ENCODE results near the gene ICE2.

ICE2 gene

DNA sequence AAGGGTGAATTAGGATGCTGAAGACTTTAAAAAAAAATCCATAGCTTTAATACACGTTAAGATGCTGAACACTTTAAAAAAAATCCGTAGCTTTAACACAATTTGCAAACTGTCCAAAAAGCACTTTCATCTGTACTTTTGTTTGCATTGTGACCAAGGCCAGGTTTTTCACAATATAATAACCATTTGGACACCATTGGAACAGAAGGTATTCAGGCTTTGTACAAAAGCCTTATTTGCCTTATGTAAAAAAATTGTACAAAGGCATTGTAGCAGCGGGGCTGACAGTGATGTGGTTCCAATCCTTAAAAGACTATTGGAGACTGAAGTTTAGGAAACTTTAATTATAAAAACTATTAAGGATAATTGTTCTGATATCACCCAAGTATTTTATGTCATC, 15.2 kb upstream of the ICE2 start:
- no peak for DNase-seq

GRCh38 chr15:60493166-60493565, 14.2 kb upstream of the ICE2 start:
- no peak for DNase-seq

DNA sequence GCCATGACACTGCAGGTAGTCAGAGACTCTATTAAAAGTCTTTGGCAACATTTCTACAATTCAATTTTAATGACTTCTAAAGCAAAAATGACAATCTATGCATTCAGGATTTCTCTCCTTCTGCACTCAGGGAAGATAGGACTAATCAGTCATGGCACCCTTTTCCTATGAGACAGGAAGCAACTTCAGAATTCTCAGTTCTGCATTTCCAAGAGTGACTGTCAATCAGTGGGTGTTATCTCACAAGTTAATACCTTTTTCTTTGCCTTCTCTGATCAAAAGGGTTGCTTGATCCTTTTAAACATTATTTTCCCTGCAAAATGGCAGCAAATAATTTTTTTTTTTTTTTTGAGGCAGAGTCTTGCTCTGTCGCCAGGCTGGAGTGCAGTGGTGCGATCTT, 7.8 kb upstream of the ICE2 start:
- DNase-seq = no peak

- DNase-seq = no peak
Observed at GRCh38 chr15:60485365-60486055, 6.6 kb upstream of the ICE2 start.

DNA sequence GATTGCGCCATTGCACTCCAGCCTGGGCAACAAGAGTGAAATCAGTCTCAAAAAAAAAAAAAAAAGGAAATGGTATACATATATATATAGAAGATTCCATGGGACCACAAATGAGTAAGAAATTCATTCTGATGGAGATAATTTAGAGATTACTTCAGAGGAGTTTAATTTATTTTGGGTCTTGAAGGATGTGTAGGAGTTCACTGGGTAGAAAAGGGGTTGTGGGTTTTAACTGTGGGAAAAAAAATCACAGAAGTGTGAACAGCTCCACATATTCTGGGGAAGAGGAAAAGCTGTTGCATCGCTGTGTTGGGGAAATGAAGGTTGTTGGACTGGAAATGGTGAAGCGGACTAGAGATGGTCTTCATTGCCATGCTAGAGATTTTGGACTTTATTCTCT, 4.1 kb upstream of the ICE2 start:
- no peak for DNase-seq

DNA sequence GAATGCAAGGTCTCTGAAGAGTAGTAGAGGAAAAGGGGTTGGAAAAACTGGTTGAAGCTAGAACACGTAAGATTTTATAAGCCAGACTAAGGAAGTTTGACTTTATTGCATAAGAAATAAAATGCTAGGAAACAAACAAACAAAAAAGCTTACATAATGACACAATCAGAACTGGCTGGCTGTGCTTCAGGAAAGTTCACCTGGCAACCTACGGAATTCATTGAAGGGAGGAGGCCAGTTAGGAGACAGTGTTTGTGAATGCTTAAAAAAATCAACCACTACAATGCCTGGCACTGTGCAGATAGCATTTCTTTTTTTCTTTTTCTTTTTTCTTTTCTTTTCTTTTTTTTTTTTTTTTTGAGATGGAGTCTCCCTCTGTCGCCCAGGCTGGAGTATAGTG, 1.9 kb upstream of the ICE2 start:
- DNase-seq = no peak

DNA sequence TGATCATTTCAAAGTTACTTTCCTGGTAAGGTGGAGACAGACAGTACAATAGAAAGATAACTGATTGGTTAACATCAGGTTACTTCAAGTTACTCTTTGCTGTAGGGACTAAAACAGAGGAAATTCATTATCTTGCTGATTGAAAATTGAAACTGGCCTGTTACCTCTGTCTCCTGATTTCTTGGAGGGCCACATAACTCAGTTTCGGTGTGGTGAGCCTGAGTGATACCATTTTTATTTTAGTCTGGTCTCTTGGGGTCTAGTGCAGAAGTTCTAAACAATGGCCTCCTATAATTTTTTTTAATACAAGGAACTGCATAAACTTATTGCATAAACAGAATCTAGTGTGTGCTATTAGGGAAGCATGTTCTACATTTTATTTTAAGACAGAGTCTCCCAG, 1.2 kb upstream of the ICE2 start:
- no peak for DNase-seq

DNA sequence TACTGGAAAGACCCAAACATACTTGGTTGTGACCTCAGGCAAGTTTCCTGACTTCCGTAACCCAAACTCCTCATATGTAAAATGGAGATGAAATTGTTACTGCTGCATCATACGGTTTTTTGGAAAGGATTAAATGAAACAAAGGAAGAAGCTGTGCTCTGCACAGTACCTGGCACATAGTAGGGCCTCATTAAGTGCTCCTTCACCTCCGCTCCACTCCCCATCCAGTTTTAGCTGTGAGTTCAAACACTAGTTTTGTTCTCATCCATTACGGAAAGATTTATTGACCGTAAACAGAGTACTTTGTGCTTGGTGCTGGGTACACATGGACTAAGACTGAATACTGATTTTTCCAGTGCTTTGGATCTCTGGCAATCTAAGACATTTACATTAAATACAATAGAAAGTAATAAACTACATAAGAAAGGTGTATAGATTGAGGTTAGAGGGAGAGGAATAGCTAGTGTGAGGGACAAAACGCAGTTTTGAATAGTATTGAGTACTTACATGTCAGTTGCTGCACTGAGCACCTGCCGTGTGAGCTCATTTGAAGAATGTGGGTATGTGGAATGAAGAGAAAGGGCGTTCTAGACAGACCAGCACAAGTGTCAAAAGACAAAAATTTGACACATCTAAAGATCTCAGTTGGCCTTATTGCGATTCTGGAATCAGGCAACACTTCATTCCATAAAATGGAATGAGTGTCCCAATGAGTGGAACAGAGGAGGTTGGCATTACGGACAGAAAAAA, 594 bp upstream of the ICE2 start:
- DNase-seq = peak; percentile 4

DNA sequence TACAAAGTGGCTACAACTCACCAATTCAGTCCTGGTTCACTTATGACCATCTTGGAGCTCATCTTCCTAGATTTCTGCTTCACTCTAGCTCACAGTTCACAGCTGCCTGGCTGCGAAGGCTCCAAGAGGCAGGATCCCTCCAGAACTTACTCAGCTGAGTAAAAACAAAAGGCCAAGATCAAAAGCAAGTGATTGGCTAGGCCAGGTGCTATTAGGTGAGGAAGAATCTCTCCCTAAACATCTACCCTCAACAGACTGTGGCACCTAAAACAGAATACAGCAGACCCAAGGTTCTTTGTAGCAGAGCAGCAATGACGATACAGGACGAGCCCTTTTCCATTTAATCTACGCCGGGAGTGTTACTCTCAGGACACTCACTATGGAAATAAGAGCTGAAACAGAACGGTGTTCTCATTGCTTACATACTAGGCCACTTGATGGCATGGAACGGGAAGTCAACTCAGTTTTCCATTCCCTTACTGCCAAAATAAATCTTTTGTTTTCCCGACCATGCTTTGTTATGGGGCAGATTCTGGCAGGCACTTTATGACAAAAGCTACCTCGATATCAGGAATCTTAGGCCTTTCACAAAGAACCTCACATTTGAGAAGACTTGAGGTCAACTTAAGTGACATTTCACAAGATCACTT, 901 bp downstream of the ICE2 start:
- DNase-seq = no peak

DNA sequence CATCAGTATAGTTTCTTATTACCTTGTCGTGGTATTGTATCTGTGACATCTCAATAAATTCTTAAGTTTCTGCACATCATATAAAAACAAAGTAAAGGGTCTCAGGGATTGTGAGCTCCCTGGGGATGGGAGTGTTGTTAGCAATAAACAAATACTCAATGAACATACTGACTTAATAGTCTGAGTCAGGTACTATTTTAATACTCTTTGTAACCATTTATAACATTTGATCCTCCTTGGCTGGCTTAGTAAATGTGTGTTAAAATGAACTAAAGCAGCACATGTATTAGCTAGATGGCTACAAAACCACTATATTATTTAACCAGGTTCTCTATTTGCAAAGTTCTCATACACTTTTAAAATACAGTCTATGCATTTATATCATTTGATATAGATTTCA, 1.8 kb downstream of the ICE2 start:
- no peak for DNase-seq

- DNase-seq = no peak
Observed at GRCh38 chr15:60476713-60477112, 2.2 kb downstream of the ICE2 start.

DNA sequence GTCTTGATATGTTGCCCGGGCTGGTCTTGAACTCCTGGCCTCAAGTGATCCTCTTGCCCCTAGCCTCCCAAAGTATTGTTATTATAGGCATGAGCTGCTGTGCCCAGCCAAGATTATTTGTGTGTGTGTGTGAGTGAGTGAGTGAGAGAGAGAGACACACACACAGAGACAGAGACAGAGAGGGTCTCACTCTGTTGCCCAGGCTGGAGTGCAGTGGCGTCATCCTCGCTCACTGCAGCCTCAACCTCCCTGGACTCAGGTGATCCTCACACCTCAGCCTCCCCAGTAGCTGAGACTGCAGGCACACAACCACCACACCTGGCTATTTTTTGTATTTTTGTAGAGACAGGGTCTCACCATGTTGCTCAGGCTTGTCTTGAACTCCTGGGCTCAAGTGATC, 5.8 kb downstream of the ICE2 start:
- no peak for DNase-seq

DNA sequence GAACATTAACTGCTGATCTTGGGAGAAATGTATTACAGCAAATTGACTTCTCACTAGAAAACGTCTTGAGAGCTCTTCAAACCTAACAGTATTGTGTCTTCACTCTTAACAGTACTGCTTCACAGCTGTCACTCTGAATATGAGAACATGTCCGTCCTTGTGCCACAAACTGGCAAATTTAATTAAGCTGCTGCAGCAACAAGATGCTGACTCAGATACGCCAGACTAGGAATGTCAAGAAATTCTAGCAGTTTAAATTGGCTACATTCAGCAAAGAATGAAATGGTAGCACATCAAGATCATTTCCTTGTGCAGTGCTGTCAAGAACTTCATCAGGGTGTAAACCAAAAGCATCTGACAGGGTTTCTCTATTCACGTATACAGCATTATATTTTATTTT, 7.6 kb downstream of the ICE2 start:
- DNase-seq = no peak

DNA sequence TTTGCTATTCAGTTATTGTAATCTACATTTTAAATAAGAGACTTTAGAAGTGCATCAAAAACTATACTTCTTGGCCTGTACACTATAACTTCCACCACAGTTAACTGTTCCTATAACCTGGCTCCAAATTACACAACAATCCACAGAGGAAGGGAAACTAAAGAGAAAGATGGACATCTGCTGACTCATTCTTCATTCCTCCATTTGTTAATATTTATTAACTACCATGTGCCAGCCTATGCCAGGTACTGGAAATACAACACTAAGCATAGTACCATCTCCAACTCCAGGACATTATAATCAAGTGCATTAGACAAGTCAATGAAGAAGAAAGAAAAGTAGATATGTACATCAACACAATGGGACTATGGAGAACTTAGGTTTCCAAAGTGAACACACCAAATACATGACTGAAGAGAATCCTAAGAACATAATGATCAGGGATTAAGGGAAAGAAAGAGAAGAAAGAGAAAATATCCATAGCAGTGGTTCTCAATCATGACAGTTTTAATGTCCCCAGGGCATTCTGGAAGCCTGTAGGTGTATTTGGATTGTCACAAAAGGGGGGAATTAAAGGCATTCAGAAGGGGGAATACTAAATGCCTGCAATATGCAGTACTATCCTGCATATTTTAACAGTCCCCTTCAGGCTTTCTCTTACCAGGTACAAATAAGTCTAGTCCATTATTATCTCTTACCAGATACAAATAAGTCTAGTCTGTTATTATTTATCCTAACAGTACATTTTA, 8.9 kb downstream of the ICE2 start:
- DNase-seq = no peak

DNA sequence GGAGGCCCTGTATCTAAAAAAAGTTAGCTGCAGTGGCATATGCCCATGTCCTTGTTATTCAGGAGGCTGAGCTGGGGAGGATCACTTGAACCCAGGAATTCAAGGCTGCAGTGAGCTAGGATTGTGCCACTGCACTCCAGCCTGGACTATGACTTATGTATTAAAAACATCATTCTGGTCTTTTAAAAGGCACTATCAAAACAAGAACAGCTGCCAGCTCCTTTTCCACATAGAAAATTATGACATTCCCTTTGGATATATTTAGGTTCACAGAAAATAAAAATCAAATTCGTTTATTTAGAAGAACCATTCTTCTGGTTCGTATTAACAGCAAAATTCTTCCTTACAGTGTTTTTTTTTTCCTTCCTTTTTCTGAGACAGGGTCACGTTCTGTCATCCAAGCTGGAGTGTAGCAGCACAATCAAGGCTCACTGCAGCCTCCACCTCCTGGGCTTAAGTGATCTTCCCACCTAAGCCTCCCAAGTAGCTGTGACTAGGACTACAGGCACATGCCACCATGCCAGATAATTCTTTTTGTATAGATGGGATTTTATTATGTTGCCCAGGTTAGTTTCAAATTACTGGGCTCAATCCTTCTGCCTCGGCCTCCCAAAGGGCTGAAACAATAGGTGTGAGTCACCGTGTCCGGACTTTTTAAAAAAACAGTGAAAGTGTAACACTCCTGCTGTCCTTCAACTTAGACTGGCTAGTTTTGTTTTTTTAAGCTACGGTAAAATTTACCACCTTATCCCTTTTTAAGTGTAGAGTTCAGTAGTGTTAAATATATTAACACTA, 13.9 kb downstream of the ICE2 start:
- no peak for DNase-seq

DNA sequence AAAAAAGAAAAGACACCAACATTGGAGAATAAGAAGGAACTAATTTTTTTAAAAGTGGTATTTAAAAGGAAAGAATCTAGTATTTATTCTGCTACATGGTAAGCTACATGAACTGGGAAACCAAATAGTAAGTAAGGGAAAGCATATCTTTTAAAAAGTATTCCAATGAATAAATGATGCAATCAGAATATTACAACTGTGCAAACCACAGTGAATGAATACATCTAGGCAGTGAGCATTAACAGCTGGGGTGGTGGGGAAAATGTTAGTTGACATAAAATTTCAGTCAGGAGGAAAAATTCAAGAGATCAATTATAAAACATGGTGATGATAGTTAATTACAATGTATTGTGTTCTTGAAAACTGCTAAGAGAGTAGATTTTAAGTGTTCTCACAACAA, 16.9 kb downstream of the ICE2 start:
- DNase-seq = no peak

GRCh38 chr15:60460931-60461330, 18.0 kb downstream of the ICE2 start:
- DNase-seq = no peak

GRCh38 chr15:60458721-60459120, 20.2 kb downstream of the ICE2 start:
- DNase-seq = no peak

DNA sequence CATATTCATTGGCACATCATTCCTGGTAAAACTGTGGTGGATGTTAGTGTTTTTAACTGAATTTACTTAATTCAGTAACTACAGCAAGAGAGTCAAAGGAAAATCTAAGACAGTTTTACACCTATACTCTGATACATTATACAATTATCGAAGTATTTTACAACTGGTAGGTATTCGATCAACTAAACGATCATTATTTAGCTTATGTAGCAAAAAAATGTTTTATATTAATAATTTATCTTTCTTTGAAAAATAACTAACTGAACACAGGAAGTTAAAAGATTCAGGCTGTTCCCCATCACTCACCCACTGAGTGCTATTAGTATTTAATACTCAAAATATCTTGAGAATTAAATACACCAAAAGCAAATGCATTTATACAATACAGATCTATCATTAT, 21.0 kb downstream of the ICE2 start:
- DNase-seq = no peak

DNA sequence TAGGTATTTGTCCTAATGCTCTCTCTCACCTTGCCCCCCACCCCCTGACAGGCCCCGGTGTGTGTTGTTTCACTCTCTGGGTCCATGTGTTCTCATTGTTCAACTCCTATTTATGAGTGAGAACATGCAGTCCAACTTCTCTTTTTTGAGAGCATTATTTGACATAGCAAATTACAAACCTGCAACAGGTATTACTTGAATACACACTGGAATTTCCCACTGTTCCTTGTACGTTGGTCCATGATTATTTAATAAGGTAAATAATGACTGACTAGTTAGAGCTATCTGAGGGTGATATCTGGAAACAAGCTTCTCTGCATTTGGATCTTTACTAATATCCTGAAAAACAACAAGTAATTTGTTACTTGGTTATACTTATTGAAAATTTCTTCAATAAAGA, 24.1 kb downstream of the ICE2 start:
- no peak for DNase-seq

GRCh38 chr15:60448668-60449360, 30.1 kb downstream of the ICE2 start:
- DNase-seq = no peak

DNA sequence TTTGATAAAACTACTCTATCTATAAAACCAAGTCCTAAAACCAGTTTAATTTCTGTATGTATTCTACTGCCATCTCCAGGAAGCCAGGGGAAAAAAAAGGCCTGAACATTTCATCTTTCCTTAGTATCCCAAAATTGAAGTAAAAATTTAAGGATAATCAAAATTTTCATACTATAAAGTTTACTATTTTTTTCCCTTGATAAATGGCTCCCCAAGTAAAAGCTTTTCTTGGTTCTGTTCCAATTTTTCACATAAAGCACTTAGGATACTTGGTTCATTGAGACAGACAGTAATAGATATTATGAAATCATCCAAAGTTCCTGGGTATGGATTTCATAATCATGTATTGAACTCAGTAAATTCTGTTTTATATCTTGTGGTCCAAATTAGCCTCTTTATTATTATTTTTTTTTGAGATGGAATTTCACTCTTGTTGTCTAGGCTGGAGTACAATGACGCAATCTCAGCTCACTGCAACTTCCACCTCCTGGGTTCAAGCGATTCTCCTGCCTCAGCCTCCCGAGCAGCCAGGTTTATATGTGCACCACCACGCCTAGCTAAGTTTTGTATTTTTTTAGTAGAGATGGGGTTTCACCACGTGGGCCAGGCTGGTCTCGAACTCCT, 34.5 kb downstream of the ICE2 start:
- DNase-seq = no peak

Data from activated CD4-positive, alpha-beta T cell treated with anti-CD3 and anti-CD28 coated beads, Interleukin-2, amount 50 U/mL, for 1 hour (primary cell).